GM12865 (cell line): ENCODE results near the gene PRR7.

ENCODE experiments used
- DNase-seq: peaks from one replicate; pipeline ENCODE4 v3.0.0; 2010; ENCODE audit warnings: low read depth
- H3K4me3 ChIP-seq: 2 replicates; pipeline ENCODE4 v1.5.1; 2011; ENCODE audit warnings: mild to moderate bottlenecking, low read depth, low read length, control low read depth
- CTCF ChIP-seq: IDR thresholded peaks from 2 replicates; pipeline ENCODE4 v1.5.1; 2011; ENCODE audit warnings: low read length, control low read depth, low read depth, inconsistent platforms; ENCODE audit not compliant: insufficient read depth; ENCODE audit errors: missing control alignments

PRR7 gene

GRCh38 chr5:177425196-177425800, 21.3 kb upstream of the PRR7 start:
- peak overlapping the region; percentile 60 for H3K4me3 ChIP-seq
- DNase-seq = no peak
- TF ChIP-seq CTCF = no peak

GRCh38 chr5:177425801-177426565, 20.6 kb upstream of the PRR7 start:
- no peak for TF ChIP-seq CTCF

GRCh38 chr5:177426566-177427210, 19.9 kb upstream of the PRR7 start, which contains the start of gene GRK6:
Gene GRK6 (plus strand): TSS chr5:177426676. CDS start chr5:177426846, 170 bp downstream.
- peak within 1 kb of the TSS; percentile 87 for H3K4me3 ChIP-seq
- no peak for TF ChIP-seq CTCF
- peak; percentile 80 for DNase-seq

More at GRCh38 chr5:177425801-177426565, 20.6 kb upstream of the PRR7 start:
- DNase-seq = peak; percentile 100
- H3K4me3 ChIP-seq = peak overlapping the region; percentile 60

GRCh38 chr5:177427211-177427822, 19.3 kb upstream of the PRR7 start:
- peak overlapping the region; percentile 87 for H3K4me3 ChIP-seq
- DNase-seq = no peak
- no peak for TF ChIP-seq CTCF

GRCh38 chr5:177427919-177428573, 18.6 kb upstream of the PRR7 start:
- TF ChIP-seq CTCF = no peak
- DNase-seq = peak; percentile 57
- H3K4me3 ChIP-seq = peak overlapping the region; percentile 87

- H3K4me3 ChIP-seq = peak overlapping the region; percentile 87
- no peak for TF ChIP-seq CTCF
- DNase-seq = no peak
These were observed 17.9 kb upstream of the PRR7 start for GRCh38 chr5:177428574-177429217.
